CD14-positive monocyte (primary cell): ENCODE data around the gene EYS. TPM values are rescaled to one million over a fixed set of nuclear protein-coding genes. Genes with fewer than 3 reads are reported as not detected.

ENCODE experiments used
- DNase-seq, 3 donors: peaks; one replicate each; pipeline ENCODE4 v3.0.0-alpha.2; 2011 to 2022
- H2AFZ ChIP-seq: 2 replicates; pipeline ENCODE4 v1.6.0; 2012; ENCODE audit warnings: mild to moderate bottlenecking, low read depth, low read length, inconsistent platforms; ENCODE audit not compliant: insufficient read depth, poor library complexity, severe bottlenecking
- H3K27ac ChIP-seq, 2 donors: 1 replicate in 1 of 2; 2 replicates in 1 of 2; pipeline ENCODE4 v1.5.1; 2012 to 2013; ENCODE audit warnings: low read length in 2 of 2, control low read depth in 1 of 2, inconsistent platforms in 1 of 2, low read depth in 1 of 2, mild to moderate bottlenecking in 1 of 2
- H3K27me3 ChIP-seq, 2 donors: one replicate each; pipeline versions ENCODE4 v1.6.0 to v1.6.1; 2011 to 2013; ENCODE audit warnings: low read length in 2 of 2; ENCODE audit not compliant: control insufficient read depth in 2 of 2, insufficient read depth in 2 of 2
- H3K36me3 ChIP-seq, 2 donors: replicated peaks in 1 of 2; 1 replicate in 1 of 2; 2 replicates in 1 of 2; pipeline versions ENCODE4 v1.5.1 to v1.6.1; 2012 to 2013; ENCODE audit warnings: low read length in 2 of 2, control low read depth in 1 of 2, inconsistent platforms in 1 of 2, mild to moderate bottlenecking in 1 of 2; ENCODE audit not compliant: insufficient read depth in 2 of 2, control insufficient read depth in 1 of 2
- H3K4me1 ChIP-seq, 2 donors: 1 replicate in 1 of 2; 2 replicates in 1 of 2; pipeline versions ENCODE4 v1.5.1 to v1.6.1; 2012 to 2013; ENCODE audit warnings: low read length in 2 of 2, control low read depth in 1 of 2, inconsistent platforms in 1 of 2, mild to moderate bottlenecking in 1 of 2, moderate library complexity in 1 of 2; ENCODE audit not compliant: insufficient read depth in 2 of 2, control insufficient read depth in 1 of 2
- H3K4me2 ChIP-seq: replicated peaks from 2 replicates; pipeline ENCODE3; 2012; ENCODE audit warnings: low read length, moderate library complexity, mild to moderate bottlenecking; ENCODE audit not compliant: poor library complexity, severe bottlenecking; ENCODE audit errors: extremely low read depth
- H3K4me3 ChIP-seq, 3 experiments: fragments of 200-600 bp in 1 of 3; sonication (generic) in 1 of 3; replicated peaks in 1 of 3; 1 replicate in 2 of 3; 2 replicates in 1 of 3; pipeline ENCODE4 v1.5.1; 2011 to 2013; ENCODE audit warnings: low read length in 3 of 3, mild to moderate bottlenecking in 3 of 3, control low read depth in 2 of 3, low read depth in 2 of 3, inconsistent platforms in 1 of 3, moderate library complexity in 1 of 3
- H3K79me2 ChIP-seq: 2 replicates; pipeline ENCODE4 v1.6.0; 2012; ENCODE audit warnings: mild to moderate bottlenecking, control low read depth, inconsistent platforms, low read length, moderate library complexity; ENCODE audit not compliant: insufficient read depth
- H3K9ac ChIP-seq: 2 replicates; pipeline ENCODE4 v1.6.0; 2017; ENCODE audit warnings: low read length, mild to moderate bottlenecking; ENCODE audit not compliant: insufficient read depth, poor library complexity, severe bottlenecking
- H3K9me3 ChIP-seq, 2 donors: replicated peaks in 1 of 2; 1 replicate in 1 of 2; 2 replicates in 1 of 2; pipeline versions ENCODE4 v1.5.1 to v1.6.1; 2012 to 2013; ENCODE audit warnings: low read length in 2 of 2, control low read depth in 1 of 2; ENCODE audit not compliant: control insufficient read depth in 1 of 2, insufficient read depth in 1 of 2
- H4K20me1 ChIP-seq: 2 replicates; pipeline ENCODE4 v1.6.0; 2012; ENCODE audit warnings: mild to moderate bottlenecking, low read length, control low read depth, moderate library complexity; ENCODE audit not compliant: insufficient read depth
- H3K27ac Mint-ChIP-seq, 7 donors: one replicate each; pipeline ENCODE4 v1.8.0; 2020; ENCODE audit warnings: mild to moderate bottlenecking in 7 of 7, mixed read lengths in 7 of 7, moderate library complexity in 6 of 7, inconsistent platforms in 2 of 7
- H3K27me3 Mint-ChIP-seq, 3 donors: one replicate each; pipeline ENCODE4 v1.8.0; 2021 to 2022; ENCODE audit warnings: low read depth in 3 of 3, mild to moderate bottlenecking in 3 of 3, mixed read lengths in 3 of 3, moderate library complexity in 3 of 3, inconsistent platforms in 1 of 3
- H3K36me3 Mint-ChIP-seq, 2 donors: one replicate each; pipeline ENCODE4 v1.8.0; 2020; ENCODE audit warnings: mixed read lengths in 2 of 2, inconsistent platforms in 1 of 2, mild to moderate bottlenecking in 1 of 2
- H3K4me1 Mint-ChIP-seq: one replicate; pipeline ENCODE4 v1.8.0; 2020; ENCODE audit warnings: mild to moderate bottlenecking, mixed read lengths
- H3K4me3 Mint-ChIP-seq, 2 donors: one replicate each; pipeline ENCODE4 v1.8.0; 2020; ENCODE audit warnings: mild to moderate bottlenecking in 2 of 2, mixed read lengths in 2 of 2, moderate library complexity in 1 of 2
- H3K9me3 Mint-ChIP-seq, 7 donors: one replicate each; pipeline ENCODE4 v1.8.0; 2020 to 2022; ENCODE audit warnings: mixed read lengths in 7 of 7, mild to moderate bottlenecking in 6 of 7, moderate library complexity in 6 of 7, inconsistent platforms in 2 of 7
- WGBS: methylation state at CpG from one replicate; pipeline ENCODE4 v1.1.5; 2013; ENCODE audit warnings: missing lambda C conversion rate; ENCODE audit not compliant: insufficient coverage; 5-methylcytosine and 5-hydroxymethylcytosine counted together
- intact Hi-C, 2 donors: fragments of 100-400 bp; cut with micrococcal nuclease; formaldehyde crosslinking; loops; one replicate each; pipeline versions ENCODE4 v1.15.0 to v1.15.1; 2023
- polyA plus RNA-seq, 3 donors: library from polyadenylated mRNA; depleted of rRNA in 1 of 3; unstranded in 2 of 3; stranded (reverse) in 1 of 3; fragments of 300-500 nt in 2 of 3; fragments of >200 nt in 1 of 3; fragmentation: Illumina TruSeq in 2 of 3; gene quantifications; 1 replicate in 2 of 3; 2 replicates in 1 of 3; pipeline ENCODE4 v1.2.3, GENCODE V29; 2012 to 2021
- TF ChIP-seq, protein P1 (sequence below): fragments of 200-600 bp; IDR thresholded peaks from one replicate; pipeline ENCODE4 v1.8.0; 2022; ENCODE audit warnings: antibody characterized with exemption, mild to moderate bottlenecking

EYS gene
- polyA plus RNA-seq, 3 donors, result 0.01 to 0.03 TPM; not detected in 1

DNA sequence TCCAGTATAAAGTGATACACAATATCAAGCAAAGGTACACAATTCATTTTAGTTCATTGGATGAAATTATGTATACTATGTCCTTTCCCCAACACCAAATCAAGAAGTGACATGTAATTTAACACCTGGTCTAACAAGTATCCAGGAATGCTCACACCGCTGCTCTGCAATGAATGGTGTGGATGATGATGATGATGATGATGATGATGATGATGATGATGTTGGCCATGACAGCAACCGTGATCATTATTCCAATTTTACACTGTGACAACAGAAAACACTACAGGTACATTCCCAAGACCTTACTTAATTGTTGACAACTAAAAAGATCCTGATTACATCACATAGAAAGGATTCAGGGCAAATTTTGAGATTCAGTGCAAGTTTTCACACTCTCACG lies 1449.4 kb downstream of the EYS start:
- WGBS, result no CpG with 5 or more reads among the region's 3 CpGs
- Mint-ChIP-seq H3K4me3 (no peak overlapping the region), H3K36me3 (no peaks in the 10 kb centered on the region), H3K27ac (no peak overlapping the region), H3K27me3 (no peaks in the 10 kb centered on the region), H3K4me1 (no peaks in the 10 kb centered on the region), H3K9me3 (peaks cover 0 to 9% (median 0%) of the 10 kb centered on the region in 7 donors)
- intact Hi-C loops, result no loop called here
- Histone ChIP-seq H3K27me3 (no peaks in the 10 kb centered on the region), H3K4me2 (no peak overlapping the region), H3K4me3 (no peak overlapping the region), H3K9ac (no peak overlapping the region), H3K9me3 (no peaks in the 10 kb centered on the region), H3K79me2 (no peaks in the 10 kb centered on the region), H3K4me1 (no peaks in the 10 kb centered on the region), H4K20me1 (no peaks in the 10 kb centered on the region), H3K27ac (no peak overlapping the region), H3K36me3 (no peaks in the 10 kb centered on the region), H2AFZ (no peak overlapping the region)
- DNase-seq, result no peak
- TF ChIP-seq, protein P1, sequence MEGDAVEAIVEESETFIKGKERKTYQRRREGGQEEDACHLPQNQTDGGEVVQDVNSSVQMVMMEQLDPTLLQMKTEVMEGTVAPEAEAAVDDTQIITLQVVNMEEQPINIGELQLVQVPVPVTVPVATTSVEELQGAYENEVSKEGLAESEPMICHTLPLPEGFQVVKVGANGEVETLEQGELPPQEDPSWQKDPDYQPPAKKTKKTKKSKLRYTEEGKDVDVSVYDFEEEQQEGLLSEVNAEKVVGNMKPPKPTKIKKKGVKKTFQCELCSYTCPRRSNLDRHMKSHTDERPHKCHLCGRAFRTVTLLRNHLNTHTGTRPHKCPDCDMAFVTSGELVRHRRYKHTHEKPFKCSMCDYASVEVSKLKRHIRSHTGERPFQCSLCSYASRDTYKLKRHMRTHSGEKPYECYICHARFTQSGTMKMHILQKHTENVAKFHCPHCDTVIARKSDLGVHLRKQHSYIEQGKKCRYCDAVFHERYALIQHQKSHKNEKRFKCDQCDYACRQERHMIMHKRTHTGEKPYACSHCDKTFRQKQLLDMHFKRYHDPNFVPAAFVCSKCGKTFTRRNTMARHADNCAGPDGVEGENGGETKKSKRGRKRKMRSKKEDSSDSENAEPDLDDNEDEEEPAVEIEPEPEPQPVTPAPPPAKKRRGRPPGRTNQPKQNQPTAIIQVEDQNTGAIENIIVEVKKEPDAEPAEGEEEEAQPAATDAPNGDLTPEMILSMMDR, result no peak

DNA sequence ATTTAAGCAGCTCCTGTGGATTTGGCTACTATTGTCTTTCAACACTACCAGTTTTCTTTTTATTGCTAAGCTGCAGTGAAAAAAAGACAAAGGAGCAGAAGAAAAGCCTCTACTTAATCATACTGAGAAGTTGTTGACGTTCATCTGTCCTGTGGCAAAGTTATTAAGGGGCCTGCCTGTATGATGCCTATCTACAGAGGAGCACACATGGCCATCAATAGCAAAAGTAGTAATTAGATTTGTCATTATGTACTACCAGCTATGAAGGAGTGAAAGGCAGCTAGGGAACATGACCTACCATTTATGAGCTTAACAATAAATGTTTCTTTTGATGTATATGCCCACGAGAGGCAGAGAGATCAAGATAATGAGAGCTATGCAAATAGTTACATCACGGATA lies 1450.5 kb downstream of the EYS start:
- Mint-ChIP-seq H3K4me1 (no peaks in the 10 kb centered on the region), H3K27ac (no peak overlapping the region), H3K9me3 (peaks cover 0 to 7% (median 0%) of the 10 kb centered on the region in 7 donors), H3K4me3 (no peak overlapping the region), H3K27me3 (no peaks in the 10 kb centered on the region), H3K36me3 (no peaks in the 10 kb centered on the region)
- Histone ChIP-seq H3K79me2 (no peaks in the 10 kb centered on the region), H3K9ac (no peak overlapping the region), H3K36me3 (no peaks in the 10 kb centered on the region), H3K9me3 (no peaks in the 10 kb centered on the region), H3K4me1 (no peaks in the 10 kb centered on the region), H3K27ac (no peak overlapping the region), H3K4me3 (no peak overlapping the region), H2AFZ (no peak overlapping the region), H4K20me1 (no peaks in the 10 kb centered on the region), H3K4me2 (no peak overlapping the region), H3K27me3 (no peaks in the 10 kb centered on the region)
- no peak for DNase-seq
- TF ChIP-seq, protein P1, result no peak
- WGBS, result 80% methylated on average over 2 of the region's 3 CpGs
- intact Hi-C loops, result no loop called here
